ENCODE data around the gene EDN1.

DNA sequence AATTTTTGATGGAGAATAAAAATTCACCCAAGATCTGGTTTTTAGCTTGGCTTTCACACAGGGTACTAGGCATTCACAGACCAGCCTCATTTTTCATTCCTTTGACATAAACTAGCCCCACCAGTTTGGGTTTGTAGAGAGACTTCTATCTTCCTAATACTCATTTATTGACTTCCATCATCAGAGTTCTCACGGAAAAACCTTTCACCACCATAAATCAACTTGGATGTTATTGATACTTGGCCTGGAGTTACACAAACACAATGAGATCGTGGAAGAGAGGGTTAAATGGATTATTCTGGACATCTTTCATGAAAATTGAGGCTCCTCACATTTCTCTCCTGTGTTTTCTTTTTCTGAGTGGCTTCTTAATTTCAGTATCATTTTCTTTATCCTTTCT lies 26.8 kb upstream of the EDN1 start:
- TF ChIP-seq EZH2 (IDR thresholded peaks at IDR 0.05; ENCODE audit: insufficient read depth, poor library complexity, severe bottlenecking): no peak
- TF ChIP-seq EZH2phosphoT487 (IDR thresholded peaks at IDR 0.05; ENCODE audit: insufficient read depth, low read depth): no peak

Measured in GM23248 (cell line).